ENCODE data around the gene MATN3.
A peak's percentile ranks its signal among the peaks of the same experiment; 100 is the strongest.

DNA sequence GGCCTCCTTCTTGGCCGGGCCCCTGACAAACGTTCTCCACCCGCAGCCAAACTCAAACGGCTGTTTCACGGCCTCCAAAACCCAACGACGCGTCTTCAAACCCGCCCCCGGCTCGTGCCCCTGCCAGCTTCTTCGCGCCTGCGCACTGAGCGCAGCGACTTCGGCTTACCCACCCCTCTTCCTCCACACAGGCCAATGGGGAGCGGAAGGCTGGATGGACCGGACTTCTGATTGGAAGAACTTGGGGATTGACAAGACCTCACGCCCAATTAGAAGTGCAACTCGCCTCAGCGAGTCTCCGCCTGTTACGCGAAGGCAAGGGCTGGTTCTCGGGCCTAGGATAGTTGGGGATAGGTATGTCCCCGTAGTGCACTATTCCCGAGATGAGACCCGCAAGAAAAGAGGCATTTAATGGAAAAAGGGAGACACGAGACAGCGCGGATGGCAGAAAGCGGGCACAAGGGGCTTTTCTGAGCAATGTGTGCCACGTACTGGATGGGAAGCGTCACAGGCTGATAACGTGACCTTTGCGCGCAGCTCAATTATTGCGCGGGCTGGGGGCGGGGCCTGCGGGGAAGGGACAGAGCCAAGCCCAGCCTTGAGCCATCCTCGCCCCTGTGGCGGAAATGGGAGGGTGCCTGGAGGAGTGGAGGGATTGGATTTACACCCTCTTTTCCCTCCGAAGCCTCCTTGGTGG, 39.2 kb upstream of the MATN3 start, which contains the start of gene LAPTM4A:
- TF ChIP-seq, protein P1, sequence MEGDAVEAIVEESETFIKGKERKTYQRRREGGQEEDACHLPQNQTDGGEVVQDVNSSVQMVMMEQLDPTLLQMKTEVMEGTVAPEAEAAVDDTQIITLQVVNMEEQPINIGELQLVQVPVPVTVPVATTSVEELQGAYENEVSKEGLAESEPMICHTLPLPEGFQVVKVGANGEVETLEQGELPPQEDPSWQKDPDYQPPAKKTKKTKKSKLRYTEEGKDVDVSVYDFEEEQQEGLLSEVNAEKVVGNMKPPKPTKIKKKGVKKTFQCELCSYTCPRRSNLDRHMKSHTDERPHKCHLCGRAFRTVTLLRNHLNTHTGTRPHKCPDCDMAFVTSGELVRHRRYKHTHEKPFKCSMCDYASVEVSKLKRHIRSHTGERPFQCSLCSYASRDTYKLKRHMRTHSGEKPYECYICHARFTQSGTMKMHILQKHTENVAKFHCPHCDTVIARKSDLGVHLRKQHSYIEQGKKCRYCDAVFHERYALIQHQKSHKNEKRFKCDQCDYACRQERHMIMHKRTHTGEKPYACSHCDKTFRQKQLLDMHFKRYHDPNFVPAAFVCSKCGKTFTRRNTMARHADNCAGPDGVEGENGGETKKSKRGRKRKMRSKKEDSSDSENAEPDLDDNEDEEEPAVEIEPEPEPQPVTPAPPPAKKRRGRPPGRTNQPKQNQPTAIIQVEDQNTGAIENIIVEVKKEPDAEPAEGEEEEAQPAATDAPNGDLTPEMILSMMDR (IDR thresholded peaks at IDR 0.05) = peak in 1 of 3 experiments; percentile 27
- TF ChIP-seq POLR2A (IDR thresholded peaks at IDR 0.05) = peak; percentile 56 to 88
- peak; percentile 88 to 99 for TF ChIP-seq POLR2AphosphoS5 (IDR thresholded peaks at IDR 0.05; ENCODE audit: insufficient read depth in 1 of 2, low read depth in 1 of 2)
